Occipital lobe (tissue), 2 donors: ENCODE data around the gene C13orf42. TPM values are rescaled to one million over a fixed set of nuclear protein-coding genes. Genes with fewer than 3 reads are reported as not detected.
"Not testable (repeated sequence)": the region's sequence is repeated elsewhere in the genome, so short reads cannot be mapped to it uniquely, and the experiment has no call there.

Experiments used
- DNase-seq: peaks from one replicate; lab custom pipeline; 2025; lab: John Stamatoyannopoulos, UW
- total RNA-seq: library from RNA; depleted of rRNA; stranded (reverse); fragments of >200 nt; gene quantifications from one replicate; pipeline ENCODE4 v1.2.3, GENCODE V29; 2014

The C13orf42 gene
- total RNA-seq, 1 donor from 2014 or later, result not detected

- no peak for DNase-seq
Observed at GRCh38 chr13:51122868-51123566, 11.9 kb upstream of the C13orf42 start.

GRCh38 chr13:51120873-51121272 is 9.8 kb upstream of the C13orf42 start:
- not testable (repeated sequence) for DNase-seq

GRCh38 chr13:51118809-51119431 is 7.8 kb upstream of the C13orf42 start:
- DNase-seq, result no peak

GRCh38 chr13:51113969-51114368 is 2.9 kb upstream of the C13orf42 start:
- no peak for DNase-seq

- no peak for DNase-seq
Observed at GRCh38 chr13:51113186-51113881, 2.3 kb upstream of the C13orf42 start.

- DNase-seq, result no peak
Observed at GRCh38 chr13:51112771-51113170, 1.7 kb upstream of the C13orf42 start.

- no peak for DNase-seq
Observed at GRCh38 chr13:51111997-51112396, 923 bp upstream of the C13orf42 start.

- DNase-seq, result no peak
Observed at GRCh38 chr13:51107996-51108395, 3.1 kb downstream of the C13orf42 start.

- DNase-seq, result no peak
Observed at GRCh38 chr13:51105046-51105445, 6.0 kb downstream of the C13orf42 start.

GRCh38 chr13:51101636-51102235 is 9.3 kb downstream of the C13orf42 start:
- DNase-seq, result no peak

- DNase-seq, result no peak
Observed at GRCh38 chr13:51097353-51098043, 13.6 kb downstream of the C13orf42 start.

GRCh38 chr13:51096131-51096530 is 14.9 kb downstream of the C13orf42 start:
- DNase-seq, result no peak

- no peak for DNase-seq
Observed at GRCh38 chr13:51093574-51093973, 17.5 kb downstream of the C13orf42 start.

GRCh38 chr13:51091839-51092238 is 19.2 kb downstream of the C13orf42 start:
- no peak for DNase-seq

- DNase-seq, result no peak
Observed at GRCh38 chr13:51083706-51084105, 27.4 kb downstream of the C13orf42 start.

- not testable (repeated sequence) for DNase-seq
Observed at GRCh38 chr13:51080478-51081065, 30.5 kb downstream of the C13orf42 start.

- DNase-seq, result no peak
Observed at GRCh38 chr13:51071493-51071892, 39.6 kb downstream of the C13orf42 start.

GRCh38 chr13:51070005-51070649 is 40.9 kb downstream of the C13orf42 start:
- peak; percentile 64 for DNase-seq

GRCh38 chr13:51068501-51068900 is 42.6 kb downstream of the C13orf42 start:
- DNase-seq, result no peak

- no peak for DNase-seq
Observed at GRCh38 chr13:51067706-51068105, 43.4 kb downstream of the C13orf42 start.
